WTC11 (cell line): Measurements from ENCODE around the gene HOMER2. TPM values are rescaled to one million over a fixed set of nuclear protein-coding genes. Genes with fewer than 3 reads are reported as not detected.

Source experiments
- ATAC-seq: fragments of 200-7000 bp; cut with Tn5 transposase; 2 replicates; pipeline ENCODE4 v1.10.0; 2021; ENCODE audit warnings: mild to moderate bottlenecking, moderate library complexity
- CTCF ChIA-PET: fragments of 300-600 bp; sonication (Branson Sonifier 250); formaldehyde crosslinking; loops from one replicate; lab custom pipeline; 2021; ENCODE audit warnings: antibody characterized with exemption; lab: Charles Lee
- POLR2A ChIA-PET: fragments of 350-600 bp; sonication (Branson Sonifier 250); formaldehyde crosslinking; loops from one replicate; lab custom pipeline; 2021; ENCODE audit warnings: antibody characterized with exemption; lab: Charles Lee
- DNase-seq: peaks from one replicate; pipeline ENCODE4 v3.0.0; 2021; ENCODE audit warnings: low spot score
- H3K27ac Mint-ChIP-seq: 2 replicates; pipeline ENCODE4 v1.8.0; 2021; ENCODE audit warnings: mixed read lengths
- H3K27me3 Mint-ChIP-seq: 2 replicates; pipeline ENCODE4 v1.8.0; 2021; ENCODE audit warnings: low read depth, mild to moderate bottlenecking, moderate library complexity, mixed read lengths
- H3K36me3 Mint-ChIP-seq: 2 replicates; pipeline ENCODE4 v1.8.0; 2021; ENCODE audit warnings: mixed read lengths
- H3K4me1 Mint-ChIP-seq: 2 replicates; pipeline ENCODE4 v1.8.0; 2022; ENCODE audit warnings: mixed read lengths
- H3K4me3 Mint-ChIP-seq: 2 replicates; pipeline ENCODE4 v1.8.0; 2021; ENCODE audit warnings: mild to moderate bottlenecking, moderate library complexity, mixed read lengths
- H3K9me3 Mint-ChIP-seq: 2 replicates; pipeline ENCODE4 v1.8.0; 2021; ENCODE audit warnings: mixed read lengths
- AR ChIP-seq: fragments of 250-450 bp; sonication (Bioruptor Pico); IDR thresholded peaks from 2 replicates; pipeline ENCODE4 v1.9.0; 2021; ENCODE audit warnings: mild to moderate bottlenecking
- ATF1 ChIP-seq: sonication (generic); formaldehyde crosslinking; IDR thresholded peaks from 2 replicates; pipeline ENCODE4 v1.8.1; 2023; ENCODE audit warnings: mild to moderate bottlenecking, moderate library complexity, missing genetic modification reagents
- CBFB ChIP-seq: sonication (generic); formaldehyde crosslinking; IDR thresholded peaks from 2 replicates; pipeline ENCODE4 v1.8.1; 2022; ENCODE audit warnings: mild to moderate bottlenecking, low read depth, missing genetic modification reagents
- CREM ChIP-seq: sonication (generic); formaldehyde crosslinking; IDR thresholded peaks from 2 replicates; pipeline ENCODE4 v1.8.1; 2022; ENCODE audit warnings: mild to moderate bottlenecking, missing genetic modification reagents, moderate library complexity
- EMX1 ChIP-seq: fragments of 250-450 bp; sonication (Bioruptor Pico); IDR thresholded peaks from 2 replicates; pipeline ENCODE4 v1.8.0; 2021; ENCODE audit warnings: mild to moderate bottlenecking
- GABPB1 ChIP-seq: sonication (generic); formaldehyde crosslinking; IDR thresholded peaks from 2 replicates; pipeline ENCODE4 v1.8.1; 2023; ENCODE audit warnings: mild to moderate bottlenecking, missing genetic modification reagents
- MAX ChIP-seq: sonication (generic); formaldehyde crosslinking; IDR thresholded peaks from 2 replicates; pipeline ENCODE4 v1.8.0; 2022; ENCODE audit warnings: mild to moderate bottlenecking, missing genetic modification reagents
- MLX ChIP-seq: sonication (generic); formaldehyde crosslinking; IDR thresholded peaks from 2 replicates; pipeline ENCODE4 v1.8.1; 2023; ENCODE audit warnings: mild to moderate bottlenecking, missing genetic modification reagents, moderate library complexity
- PRDM15 ChIP-seq: sonication (generic); formaldehyde crosslinking; IDR thresholded peaks from 2 replicates; pipeline ENCODE4 v1.8.0; 2022; ENCODE audit warnings: missing genetic modification reagents
- RORB ChIP-seq: fragments of 250-450 bp; sonication (Bioruptor Pico); IDR thresholded peaks from 2 replicates; pipeline ENCODE4 v1.9.0; 2021; ENCODE audit warnings: mild to moderate bottlenecking
- SMAD4 ChIP-seq: sonication (generic); formaldehyde crosslinking; IDR thresholded peaks from 2 replicates; pipeline ENCODE4 v1.8.0; 2022; ENCODE audit warnings: mild to moderate bottlenecking, missing genetic modification reagents
- SP1 ChIP-seq: sonication (generic); formaldehyde crosslinking; conservative IDR thresholded peaks from 2 replicates; pipeline ENCODE4 v1.8.1; 2022; ENCODE audit warnings: missing genetic modification reagents
- STAT6 ChIP-seq: sonication (generic); formaldehyde crosslinking; conservative IDR thresholded peaks from 2 replicates; pipeline ENCODE4 v1.8.1; 2023; ENCODE audit warnings: mild to moderate bottlenecking, low read depth, missing genetic modification reagents, moderate library complexity
- TCF7 ChIP-seq: sonication (generic); formaldehyde crosslinking; IDR thresholded peaks from 2 replicates; pipeline ENCODE4 v1.8.0; 2022; ENCODE audit warnings: mild to moderate bottlenecking, low read depth, missing genetic modification reagents, moderate library complexity
- ZBTB43 ChIP-seq: sonication (generic); formaldehyde crosslinking; IDR thresholded peaks from 2 replicates; pipeline ENCODE4 v1.8.1; 2023; ENCODE audit warnings: mild to moderate bottlenecking, missing genetic modification reagents
- ZNF138 ChIP-seq: sonication (generic); formaldehyde crosslinking; conservative IDR thresholded peaks from 2 replicates; pipeline ENCODE4 v1.8.1; 2022; ENCODE audit warnings: mild to moderate bottlenecking, moderate library complexity, missing genetic modification reagents
- ZNF532 ChIP-seq: fragments of 250-450 bp; sonication (Bioruptor Pico); IDR thresholded peaks from 2 replicates; pipeline ENCODE4 v1.9.0; 2021; ENCODE audit warnings: mild to moderate bottlenecking, borderline replicate concordance
- total RNA-seq: library from RNA; stranded (reverse); gene quantifications from 3 replicates; pipeline ENCODE4 v1.2.3, GENCODE V29; 2021

The HOMER2 gene
- total RNA-seq, 1 experiment from 2014 or later, result 17.4 TPM

GRCh38 chr15:82959423-82959822 lies 6.9 kb upstream of the HOMER2 start (continued):
- TF ChIP-seq ZNF532 (CRISPR knock-in tag), result no peak
- TF ChIP-seq ZNF138, result no peak

GRCh38 chr15:82958638-82959037 lies 6.1 kb upstream of the HOMER2 start:
- H3K27me3 Mint-ChIP-seq, result peaks cover 9% of the 10 kb centered on the region
- TF ChIP-seq PRDM15 (CRISPR knock-in tag), result no peak
- TF ChIP-seq STAT6 (CRISPR knock-in tag), result no peak
- TF ChIP-seq MLX, result no peak
- no peak overlapping the region for H3K4me3 Mint-ChIP-seq
- DNase-seq, result no peak
- no peaks in the 10 kb centered on the region for H3K9me3 Mint-ChIP-seq
- ChIA-PET POLR2A (no interaction called here), CTCF (interaction anchor here (1.0 to 1.4 kb wide), 2 partner anchors 12 to 109 kb away, joined by 3 to 4 read pairs; no protein-coding TSS in a partner anchor)
- no peak overlapping the region for H3K27ac Mint-ChIP-seq
- no peaks in the 10 kb centered on the region for H3K36me3 Mint-ChIP-seq
- ATAC-seq, result no peak
- H3K4me1 Mint-ChIP-seq, result peaks cover 8% of the 10 kb centered on the region

- DNase-seq, result no peak
- ATAC-seq, result no peak
- no peak for TF ChIP-seq EMX1
- TF ChIP-seq AR (CRISPR knock-in tag), result no peak
- TF ChIP-seq RORB (CRISPR knock-in tag), result no peak
- TF ChIP-seq ZBTB43 (CRISPR knock-in tag), result no peak
- no peak for TF ChIP-seq GABPB1 (CRISPR knock-in tag)
- no peak for TF ChIP-seq TCF7 (CRISPR knock-in tag)
- no peak for TF ChIP-seq MAX (CRISPR knock-in tag)
- no peak for TF ChIP-seq CREM (CRISPR knock-in tag)
- no peak for TF ChIP-seq CBFB (CRISPR knock-in tag)
- no peak for TF ChIP-seq SMAD4 (CRISPR knock-in tag)
- no peak for TF ChIP-seq ATF1
- TF ChIP-seq SP1 (CRISPR knock-in tag), result no peak
- Mint-ChIP-seq H3K9me3 (no peaks in the 10 kb centered on the region), H3K4me1 (no peaks in the 10 kb centered on the region), H3K4me3 (no peak overlapping the region), H3K36me3 (no peaks in the 10 kb centered on the region), H3K27me3 (peaks cover 15% of the 10 kb centered on the region), H3K27ac (no peak overlapping the region)
- ChIA-PET POLR2A (no interaction called here), CTCF (no interaction called here)
Observed at GRCh38 chr15:82951472-82952157, 905 bp downstream of the HOMER2 start.
